DND-41 (cell line): Measurements from ENCODE around the gene PNKD.

Experiments
- ATAC-seq: fragments of 200-7000 bp; cut with Tn5 transposase; 3 replicates; pipeline ENCODE4 v1.9.1; 2021; ENCODE audit warnings: low read depth; ENCODE audit not compliant: insufficient read depth
- DNase-seq: peaks from one replicate; pipeline ENCODE4 v3.0.0-alpha.2; 2020
- H2AFZ ChIP-seq: 2 replicates; pipeline ENCODE4 v1.6.0; 2012; ENCODE audit warnings: low read depth, low read length
- H3K27ac ChIP-seq: 2 replicates; pipeline ENCODE4 v1.5.1; 2012; ENCODE audit warnings: low read length, inconsistent platforms
- H3K27me3 ChIP-seq: fragments of 200-600 bp; sonication (generic); 2 replicates; pipeline ENCODE4 v1.6.0; 2012; ENCODE audit warnings: low read length, mild to moderate bottlenecking, inconsistent platforms; ENCODE audit not compliant: insufficient read depth, poor library complexity
- H3K36me3 ChIP-seq: 2 replicates; pipeline ENCODE4 v1.5.1; 2012; ENCODE audit warnings: low read length, inconsistent platforms; ENCODE audit not compliant: insufficient read depth
- H3K4me1 ChIP-seq: 2 replicates; pipeline ENCODE4 v1.5.1; 2012; ENCODE audit warnings: mild to moderate bottlenecking, low read length; ENCODE audit not compliant: insufficient read depth
- H3K4me2 ChIP-seq: 2 replicates; pipeline ENCODE4 v1.6.0; 2012; ENCODE audit warnings: mild to moderate bottlenecking, moderate library complexity, low read length, inconsistent platforms; ENCODE audit not compliant: insufficient read depth
- H3K4me3 ChIP-seq, 2 experiments: fragments of 200-600 bp in 1 of 2; shearing (Covaris generic) in 1 of 2; 2 replicates each; pipeline ENCODE4 v1.5.1; 2012 to 2016; ENCODE audit warnings: inconsistent platforms in 2 of 2, low read length in 2 of 2, mild to moderate bottlenecking in 2 of 2, low read depth in 1 of 2, moderate library complexity in 1 of 2
- H3K79me2 ChIP-seq: 2 replicates; pipeline ENCODE4 v1.6.0; 2012; ENCODE audit warnings: low read length, inconsistent platforms; ENCODE audit not compliant: insufficient read depth
- H3K9ac ChIP-seq: 2 replicates; pipeline ENCODE4 v1.6.0; 2012; ENCODE audit warnings: low read depth, mild to moderate bottlenecking, inconsistent platforms, low read length, moderate library complexity
- H3K9me3 ChIP-seq: 2 replicates; pipeline ENCODE4 v1.5.1; 2012; ENCODE audit warnings: low read length, moderate library complexity, mild to moderate bottlenecking, inconsistent platforms; ENCODE audit not compliant: insufficient read depth, severe bottlenecking
- H4K20me1 ChIP-seq: 2 replicates; pipeline ENCODE4 v1.6.0; 2012; ENCODE audit warnings: low read length; ENCODE audit not compliant: insufficient read depth
- EZH2 ChIP-seq: IDR thresholded peaks from 3 replicates; pipeline ENCODE4 v1.6.1; 2012; ENCODE audit warnings: borderline replicate concordance, low read depth, mild to moderate bottlenecking, moderate library complexity, low read length, inconsistent platforms; ENCODE audit not compliant: severe bottlenecking
- TF ChIP-seq, protein P1 (sequence below): IDR thresholded peaks from 2 replicates; pipeline ENCODE4 v1.5.1; 2012; ENCODE audit warnings: borderline replicate concordance, low read length, moderate library complexity, mild to moderate bottlenecking; ENCODE audit not compliant: poor library complexity, severe bottlenecking; ENCODE audit errors: extremely low read depth

The PNKD gene

DNA sequence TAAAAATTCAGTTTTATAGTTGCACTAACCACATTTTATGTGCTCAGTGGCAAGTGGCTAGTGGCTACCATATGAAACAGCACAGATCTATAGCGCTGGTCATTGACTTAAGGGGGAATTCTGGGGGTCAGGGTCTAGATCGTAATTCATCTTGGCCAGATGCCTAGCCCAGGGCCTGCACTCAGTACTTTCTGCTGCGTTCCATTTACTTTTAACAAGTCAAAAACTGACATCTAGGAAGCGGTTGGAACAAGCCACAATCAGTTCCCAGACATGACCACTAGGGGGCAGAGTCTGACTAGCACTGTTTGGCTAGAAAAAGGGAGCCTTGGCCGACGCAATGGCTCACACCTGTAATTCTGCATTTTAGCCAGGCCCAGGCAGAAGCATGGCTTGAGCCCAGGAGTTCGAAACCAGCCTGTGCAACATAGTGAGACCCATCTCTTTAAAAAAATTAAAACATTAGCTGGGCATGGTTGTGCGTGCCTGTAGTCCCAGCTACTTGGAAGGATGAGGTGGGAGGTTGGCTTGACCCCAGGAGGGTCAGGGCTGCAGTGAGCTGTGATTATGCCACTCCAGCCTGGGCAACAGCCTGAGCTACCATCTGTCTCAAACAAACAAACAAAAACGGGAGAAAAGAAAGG lies 31.0 kb downstream of the PNKD start:
- Histone ChIP-seq H3K9me3 (no peaks in the 10 kb centered on the region), H3K9ac (peak overlapping the region; percentile 34), H3K4me1 (peaks cover 5% of the 10 kb centered on the region), H2AFZ (peak overlapping the region; percentile 74), H3K4me3 (no peak overlapping the region), H3K27ac (peak overlapping the region; percentile 57; the same call in 1 of the 2 replicates), H3K36me3 (no peaks in the 10 kb centered on the region), H4K20me1 (no peaks in the 10 kb centered on the region), H3K4me2 (no peak overlapping the region), H3K79me2 (no peaks in the 10 kb centered on the region), H3K27me3 (no peaks in the 10 kb centered on the region)
- TF ChIP-seq, protein P1, sequence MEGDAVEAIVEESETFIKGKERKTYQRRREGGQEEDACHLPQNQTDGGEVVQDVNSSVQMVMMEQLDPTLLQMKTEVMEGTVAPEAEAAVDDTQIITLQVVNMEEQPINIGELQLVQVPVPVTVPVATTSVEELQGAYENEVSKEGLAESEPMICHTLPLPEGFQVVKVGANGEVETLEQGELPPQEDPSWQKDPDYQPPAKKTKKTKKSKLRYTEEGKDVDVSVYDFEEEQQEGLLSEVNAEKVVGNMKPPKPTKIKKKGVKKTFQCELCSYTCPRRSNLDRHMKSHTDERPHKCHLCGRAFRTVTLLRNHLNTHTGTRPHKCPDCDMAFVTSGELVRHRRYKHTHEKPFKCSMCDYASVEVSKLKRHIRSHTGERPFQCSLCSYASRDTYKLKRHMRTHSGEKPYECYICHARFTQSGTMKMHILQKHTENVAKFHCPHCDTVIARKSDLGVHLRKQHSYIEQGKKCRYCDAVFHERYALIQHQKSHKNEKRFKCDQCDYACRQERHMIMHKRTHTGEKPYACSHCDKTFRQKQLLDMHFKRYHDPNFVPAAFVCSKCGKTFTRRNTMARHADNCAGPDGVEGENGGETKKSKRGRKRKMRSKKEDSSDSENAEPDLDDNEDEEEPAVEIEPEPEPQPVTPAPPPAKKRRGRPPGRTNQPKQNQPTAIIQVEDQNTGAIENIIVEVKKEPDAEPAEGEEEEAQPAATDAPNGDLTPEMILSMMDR: peak; percentile 94
- no peak for TF ChIP-seq EZH2
- DNase-seq (peak; percentile 90), ATAC-seq (peak; percentile 96)

DNA sequence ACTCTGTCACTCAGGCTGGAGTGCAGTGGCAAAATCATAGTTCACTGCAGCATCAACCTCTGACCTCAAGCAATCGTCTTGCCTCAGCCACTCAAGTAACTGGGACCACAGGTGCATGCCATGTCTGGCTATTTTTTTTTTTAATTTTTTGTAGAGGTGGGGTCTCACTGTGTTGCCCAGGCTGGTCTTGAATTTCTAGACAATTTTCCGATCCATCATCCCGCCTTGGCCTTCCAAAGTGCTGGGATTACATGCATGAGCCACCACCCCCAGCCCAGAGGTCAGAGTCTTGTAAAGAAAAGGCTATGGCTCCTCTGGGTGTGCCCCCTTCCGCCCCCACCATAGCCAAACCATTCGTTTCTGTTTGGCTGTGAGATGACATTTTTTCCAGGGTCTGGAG lies 35.1 kb downstream of the PNKD start:
- H4K20me1 ChIP-seq: no peaks in the 10 kb centered on the region
- no peaks in the 10 kb centered on the region for H3K9me3 ChIP-seq
- TF ChIP-seq, protein P1: no peak
- TF ChIP-seq EZH2: no peak
- H3K4me2 ChIP-seq: no peak overlapping the region
- ATAC-seq (no peak), DNase-seq (no peak)
- H3K9ac ChIP-seq: no peak overlapping the region
- H2AFZ ChIP-seq: no peak overlapping the region
- no peaks in the 10 kb centered on the region for H3K79me2 ChIP-seq
- no peaks in the 10 kb centered on the region for H3K36me3 ChIP-seq
- peaks cover 5% of the 10 kb centered on the region for H3K4me1 ChIP-seq
- no peaks in the 10 kb centered on the region for H3K27me3 ChIP-seq
- no peak overlapping the region for H3K27ac ChIP-seq
- no peak overlapping the region for H3K4me3 ChIP-seq

DNA sequence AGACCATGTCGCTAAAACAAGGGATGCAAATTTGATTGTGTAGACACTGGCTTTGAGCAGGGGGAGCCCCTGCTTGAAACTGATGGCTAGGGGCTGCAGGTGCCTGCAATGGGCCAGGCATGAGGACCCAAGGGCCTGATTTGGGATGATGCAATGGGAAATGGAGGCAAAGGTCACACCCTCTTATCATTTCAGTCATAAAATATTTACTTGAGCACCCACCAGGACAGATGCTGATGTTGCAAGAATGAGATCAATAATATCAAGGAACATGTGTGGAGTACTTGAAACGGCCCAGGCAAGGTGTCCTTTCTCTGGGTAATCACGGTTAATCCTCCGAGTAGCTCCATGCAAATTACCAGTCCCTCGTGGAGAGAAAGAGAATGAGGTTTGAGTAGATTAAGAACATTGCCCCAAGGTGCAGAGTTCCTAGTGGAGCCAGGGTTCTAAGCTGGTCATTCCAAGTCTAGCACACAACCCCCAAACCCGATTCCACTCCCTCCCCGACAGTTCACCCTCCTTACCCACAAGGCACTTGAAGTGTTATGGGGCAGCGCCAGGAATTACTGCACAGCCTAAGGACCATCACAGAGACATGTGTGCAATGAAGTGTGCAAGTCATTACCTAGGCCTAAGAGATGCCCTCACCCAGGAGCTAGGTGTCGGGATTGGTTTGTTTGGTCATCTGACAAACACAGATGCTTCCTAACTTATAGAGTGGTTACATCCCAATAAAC lies 36.0 kb downstream of the PNKD start:
- Histone ChIP-seq H3K4me1 (peaks cover 2% of the 10 kb centered on the region; the same call in 1 of the 2 replicates), H3K79me2 (no peaks in the 10 kb centered on the region), H3K9me3 (no peaks in the 10 kb centered on the region), H3K4me3 (no peak overlapping the region), H2AFZ (no peak overlapping the region), H3K27ac (no peak overlapping the region), H3K4me2 (no peak overlapping the region), H3K27me3 (no peaks in the 10 kb centered on the region), H3K36me3 (no peaks in the 10 kb centered on the region), H3K9ac (no peak overlapping the region), H4K20me1 (no peaks in the 10 kb centered on the region)
- no peak for DNase-seq
- TF ChIP-seq, protein P1: no peak
- TF ChIP-seq EZH2: no peak
- no peak for ATAC-seq
